ENCODE data around the gene IL5.
"Not testable (repeated sequence)": the region's sequence is repeated elsewhere in the genome, so short reads cannot be mapped to it uniquely, and the experiment has no call there.

The IL5 gene

DNA sequence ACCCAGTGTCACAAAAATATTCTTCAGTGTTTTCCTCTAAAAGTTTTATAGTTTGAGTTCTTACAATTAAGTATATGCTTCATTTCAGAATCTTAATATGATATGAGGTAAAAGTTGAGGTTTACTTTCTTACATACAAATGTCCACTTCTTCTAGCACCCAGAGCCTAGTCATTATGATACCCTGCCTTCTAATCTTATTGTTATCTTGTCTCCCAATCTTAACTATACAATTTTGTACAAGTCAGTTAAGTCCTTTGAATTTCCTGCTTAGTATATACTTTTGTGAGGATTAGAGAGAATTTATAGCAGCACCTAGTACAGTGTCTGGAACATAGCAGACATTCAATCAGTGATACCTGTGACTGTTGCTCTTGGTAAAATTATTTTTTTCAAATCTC is 42.7 kb upstream of the IL5 start:
- Histone ChIP-seq H4K20me1 (ENCODE audit: insufficient read depth) (no peaks in the 10 kb centered on the region), H3K27ac (no peak overlapping the region), H3K79me2 (ENCODE audit: insufficient read depth, low read depth) (no peaks in the 10 kb centered on the region), H3K27me3 (ENCODE audit: insufficient read depth, low read depth) (no peaks in the 10 kb centered on the region), H3K4me2 (no peak overlapping the region), H3K4me3 (IDR thresholded peaks at IDR 0.05; ENCODE audit: insufficient read depth, low read depth, low read length) (no peak overlapping the region), H2AFZ (ENCODE audit: low read depth) (no peak overlapping the region), H3K36me3 (ENCODE audit: insufficient read depth) (no peaks in the 10 kb centered on the region), H3K4me1 (ENCODE audit: low read depth, poor library complexity, severe bottlenecking) (peaks cover 3% of the 10 kb centered on the region), H3K9ac (no peak overlapping the region)
- TF ChIP-seq, protein P1, sequence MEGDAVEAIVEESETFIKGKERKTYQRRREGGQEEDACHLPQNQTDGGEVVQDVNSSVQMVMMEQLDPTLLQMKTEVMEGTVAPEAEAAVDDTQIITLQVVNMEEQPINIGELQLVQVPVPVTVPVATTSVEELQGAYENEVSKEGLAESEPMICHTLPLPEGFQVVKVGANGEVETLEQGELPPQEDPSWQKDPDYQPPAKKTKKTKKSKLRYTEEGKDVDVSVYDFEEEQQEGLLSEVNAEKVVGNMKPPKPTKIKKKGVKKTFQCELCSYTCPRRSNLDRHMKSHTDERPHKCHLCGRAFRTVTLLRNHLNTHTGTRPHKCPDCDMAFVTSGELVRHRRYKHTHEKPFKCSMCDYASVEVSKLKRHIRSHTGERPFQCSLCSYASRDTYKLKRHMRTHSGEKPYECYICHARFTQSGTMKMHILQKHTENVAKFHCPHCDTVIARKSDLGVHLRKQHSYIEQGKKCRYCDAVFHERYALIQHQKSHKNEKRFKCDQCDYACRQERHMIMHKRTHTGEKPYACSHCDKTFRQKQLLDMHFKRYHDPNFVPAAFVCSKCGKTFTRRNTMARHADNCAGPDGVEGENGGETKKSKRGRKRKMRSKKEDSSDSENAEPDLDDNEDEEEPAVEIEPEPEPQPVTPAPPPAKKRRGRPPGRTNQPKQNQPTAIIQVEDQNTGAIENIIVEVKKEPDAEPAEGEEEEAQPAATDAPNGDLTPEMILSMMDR (conservative IDR thresholded peaks at IDR 0.05; ENCODE audit: low read depth, low read length), result no peak

DNA sequence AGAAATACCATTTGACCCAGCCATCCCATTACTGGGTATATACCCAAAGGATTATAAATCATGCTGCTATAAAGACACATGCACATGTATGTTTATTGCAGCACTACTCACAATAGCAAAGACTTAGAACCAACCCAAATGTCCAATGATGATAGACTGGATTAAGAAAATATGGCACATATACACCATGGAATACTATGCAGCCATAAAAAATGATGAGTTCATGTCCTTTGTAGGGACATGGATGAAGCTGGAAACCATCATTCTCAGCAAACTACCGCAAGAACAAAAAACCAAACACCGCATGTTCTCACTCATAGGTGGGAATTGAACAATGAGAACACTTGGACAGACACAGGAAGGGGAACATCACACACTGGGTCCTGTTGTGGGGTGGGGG is 41.2 kb upstream of the IL5 start:
- H3K4me1 ChIP-seq (ENCODE audit: low read depth, poor library complexity, severe bottlenecking); H3K27ac ChIP-seq; H3K79me2 ChIP-seq (ENCODE audit: insufficient read depth, low read depth); H3K4me2 ChIP-seq; H4K20me1 ChIP-seq (ENCODE audit: insufficient read depth); H3K27me3 ChIP-seq (ENCODE audit: insufficient read depth, low read depth); H2AFZ ChIP-seq (ENCODE audit: low read depth); H3K9ac ChIP-seq; H3K4me3 ChIP-seq (IDR thresholded peaks at IDR 0.05; ENCODE audit: insufficient read depth, low read depth, low read length); H3K36me3 ChIP-seq (ENCODE audit: insufficient read depth): not testable (repeated sequence)

DNA sequence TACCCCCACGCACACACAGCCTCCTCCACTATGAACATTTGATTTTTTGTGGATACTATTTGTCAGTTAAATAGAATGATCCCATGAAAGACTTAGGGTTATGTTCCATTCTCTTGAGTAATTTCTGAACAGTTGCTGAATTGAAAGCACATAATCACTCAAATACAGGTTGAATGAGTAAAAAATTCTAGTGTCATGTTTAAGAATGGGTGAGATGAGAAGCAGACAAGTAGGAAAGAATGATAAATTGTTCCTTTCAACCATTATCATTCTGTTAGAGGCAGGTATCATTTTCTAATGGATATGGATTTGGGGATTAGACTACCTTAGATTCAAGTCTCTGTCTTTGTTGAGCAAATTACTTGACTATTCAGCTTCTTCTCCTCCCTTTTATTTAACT is 32.8 kb upstream of the IL5 start:
- H3K27me3 ChIP-seq (ENCODE audit: insufficient read depth, low read depth), result no peaks in the 10 kb centered on the region
- no peak overlapping the region for H3K4me2 ChIP-seq
- no peak overlapping the region for H3K9ac ChIP-seq
- H3K36me3 ChIP-seq (ENCODE audit: insufficient read depth), result peaks cover 5% of the 10 kb centered on the region; the same call in 1 of the 2 replicates
- no peak overlapping the region for H3K4me3 ChIP-seq (IDR thresholded peaks at IDR 0.05; ENCODE audit: insufficient read depth, low read depth, low read length)
- no peaks in the 10 kb centered on the region for H3K4me1 ChIP-seq (ENCODE audit: low read depth, poor library complexity, severe bottlenecking)
- no peak overlapping the region for H2AFZ ChIP-seq (ENCODE audit: low read depth)
- H3K27ac ChIP-seq, result no peak overlapping the region
- TF ChIP-seq, protein P1 (conservative IDR thresholded peaks at IDR 0.05; ENCODE audit: low read depth, low read length), result no peak
- H4K20me1 ChIP-seq (ENCODE audit: insufficient read depth), result no peaks in the 10 kb centered on the region
- no peaks in the 10 kb centered on the region for H3K79me2 ChIP-seq (ENCODE audit: insufficient read depth, low read depth)

DNA sequence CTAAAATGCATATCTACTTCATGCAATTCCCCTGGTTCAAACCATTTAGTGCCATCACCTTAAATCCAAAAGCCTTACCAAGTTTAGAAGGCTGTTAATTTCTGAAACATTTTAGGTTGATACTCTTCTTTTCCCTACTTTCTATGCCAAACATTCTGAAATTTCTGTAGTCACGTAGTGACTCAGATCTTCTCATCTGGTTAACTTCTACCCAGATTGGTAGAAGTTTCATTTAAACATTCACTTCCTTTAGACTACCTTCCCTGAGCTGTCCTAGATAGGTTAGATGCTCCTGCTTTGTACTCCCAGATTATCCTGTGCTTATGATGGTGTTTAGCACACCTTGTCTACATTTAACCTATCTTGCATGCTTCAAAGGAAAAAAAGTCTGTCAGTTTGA is 23.3 kb upstream of the IL5 start:
- no peaks in the 10 kb centered on the region for H4K20me1 ChIP-seq (ENCODE audit: insufficient read depth)
- H3K79me2 ChIP-seq (ENCODE audit: insufficient read depth, low read depth), result peaks cover 10% of the 10 kb centered on the region; the same call in 1 of the 2 replicates
- H3K27me3 ChIP-seq (ENCODE audit: insufficient read depth, low read depth), result no peaks in the 10 kb centered on the region
- TF ChIP-seq, protein P1 (conservative IDR thresholded peaks at IDR 0.05; ENCODE audit: low read depth, low read length), result no peak
- H3K9ac ChIP-seq, result no peak overlapping the region
- no peak overlapping the region for H3K27ac ChIP-seq
- H3K36me3 ChIP-seq (ENCODE audit: insufficient read depth), result no peaks in the 10 kb centered on the region
- no peak overlapping the region for H3K4me2 ChIP-seq
- H3K4me1 ChIP-seq (ENCODE audit: low read depth, poor library complexity, severe bottlenecking), result no peaks in the 10 kb centered on the region
- no peak overlapping the region for H3K4me3 ChIP-seq (IDR thresholded peaks at IDR 0.05; ENCODE audit: insufficient read depth, low read depth, low read length)
- H2AFZ ChIP-seq (ENCODE audit: low read depth), result no peak overlapping the region

DNA sequence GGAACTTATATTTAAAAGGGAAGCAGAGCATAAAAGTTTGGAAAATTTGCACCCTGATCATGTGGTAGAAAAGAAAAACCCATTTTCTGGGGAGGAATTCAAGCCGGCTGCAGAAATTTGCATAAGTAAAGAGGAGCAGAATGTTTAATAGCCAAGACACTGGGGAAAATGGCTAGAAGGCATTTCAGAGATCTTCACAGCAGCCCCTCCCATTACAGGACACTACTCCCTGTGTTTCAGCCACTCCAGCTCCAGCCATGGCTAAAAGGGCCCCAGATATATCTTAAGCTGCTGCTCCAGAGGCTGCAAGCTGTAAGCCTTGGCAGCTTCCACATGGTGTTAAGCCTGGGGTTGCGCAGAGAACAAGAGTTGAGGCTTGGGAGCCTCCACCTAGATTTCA is 21.2 kb upstream of the IL5 start:
- not testable (repeated sequence) for H3K4me2 ChIP-seq; H3K9ac ChIP-seq; H3K4me1 ChIP-seq (ENCODE audit: low read depth, poor library complexity, severe bottlenecking); H2AFZ ChIP-seq (ENCODE audit: low read depth); H3K27ac ChIP-seq; H3K4me3 ChIP-seq (IDR thresholded peaks at IDR 0.05; ENCODE audit: insufficient read depth, low read depth, low read length); H3K27me3 ChIP-seq (ENCODE audit: insufficient read depth, low read depth); H4K20me1 ChIP-seq (ENCODE audit: insufficient read depth); H3K36me3 ChIP-seq (ENCODE audit: insufficient read depth)
- peaks cover 18% of the 10 kb centered on the region; the same call in 1 of the 2 replicates for H3K79me2 ChIP-seq (ENCODE audit: insufficient read depth, low read depth)

All from KMS-11 (cell line).